Skeletal muscle cell (primary cell): ENCODE data around the gene LRRC4.

ENCODE experiments used
- DNase-seq: peaks from one replicate; pipeline ENCODE4 v3.0.0-alpha.2; 2010; ENCODE audit warnings: low read depth
- H3K4me3 ChIP-seq: 2 replicates; pipeline ENCODE4 v1.5.1; 2011; ENCODE audit warnings: low read depth, mild to moderate bottlenecking, control low read depth, low read length, moderate library complexity

The LRRC4 gene

DNA sequence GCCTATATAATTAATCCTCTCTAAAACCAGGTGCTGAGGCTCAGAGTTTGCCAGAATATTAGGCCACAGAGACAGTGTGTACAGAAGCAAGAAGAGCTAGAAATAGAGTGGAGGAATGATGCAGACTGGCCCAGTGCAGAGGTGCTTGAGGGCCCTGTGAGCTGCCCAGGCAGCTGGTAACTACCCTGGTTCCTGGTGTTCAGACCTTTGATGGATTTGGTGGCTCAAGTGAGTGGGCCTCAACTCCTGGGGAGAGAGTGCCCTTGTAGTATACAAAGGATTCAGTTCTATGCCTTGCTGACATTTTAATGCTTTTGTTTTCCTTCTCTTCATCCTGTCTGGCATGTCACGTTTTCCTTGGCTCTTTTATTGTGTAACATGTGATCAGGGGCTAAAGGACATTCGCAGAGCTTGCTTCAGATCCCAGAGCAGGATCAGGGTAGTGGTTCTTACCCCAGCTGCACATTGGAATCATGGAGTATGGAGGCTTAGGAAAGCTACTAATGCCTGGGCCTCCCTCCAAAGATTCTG lies 20.0 kb downstream of the LRRC4 start:
- DNase-seq: no peak

DNA sequence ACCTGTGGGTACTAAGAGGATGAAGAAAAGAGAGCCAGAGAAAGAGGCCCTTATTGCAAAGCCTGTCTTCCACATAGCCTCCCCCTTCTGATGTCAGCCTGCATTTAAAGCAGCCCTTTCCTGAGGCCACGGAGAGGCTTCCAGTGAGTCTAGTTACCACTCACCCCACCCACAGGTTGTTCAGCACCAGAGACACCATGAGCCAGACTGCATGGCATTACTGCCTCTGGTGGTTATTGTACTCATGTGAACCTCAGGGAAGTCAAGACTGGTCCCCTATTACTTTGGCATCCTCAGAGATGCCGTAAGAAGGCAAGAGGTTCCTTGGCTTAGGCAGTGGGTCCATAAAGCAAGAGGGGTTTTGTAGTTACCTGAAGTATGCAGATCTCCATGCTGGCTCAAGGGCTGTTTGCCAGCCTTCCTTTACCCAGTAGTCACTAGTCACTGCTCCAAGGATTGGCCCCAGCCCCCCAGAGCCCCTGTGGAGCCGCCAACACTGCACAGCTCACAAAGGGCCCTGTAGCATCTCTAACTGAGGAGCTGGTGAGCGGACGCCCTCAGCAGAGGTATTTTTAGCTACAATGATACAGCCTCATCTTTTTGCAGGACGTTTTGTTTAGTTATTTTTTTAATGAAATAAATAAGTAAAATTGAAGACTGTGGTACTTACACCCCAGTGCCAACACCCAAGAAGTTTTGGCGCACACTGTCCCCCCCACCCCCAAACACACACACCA lies 20.7 kb downstream of the LRRC4 start:
- no peak for DNase-seq
- H3K4me3 ChIP-seq: no peak overlapping the region

More for the DNA sequence above, 20.0 kb downstream of the LRRC4 start:
- H3K4me3 ChIP-seq: no peak overlapping the region

DNA sequence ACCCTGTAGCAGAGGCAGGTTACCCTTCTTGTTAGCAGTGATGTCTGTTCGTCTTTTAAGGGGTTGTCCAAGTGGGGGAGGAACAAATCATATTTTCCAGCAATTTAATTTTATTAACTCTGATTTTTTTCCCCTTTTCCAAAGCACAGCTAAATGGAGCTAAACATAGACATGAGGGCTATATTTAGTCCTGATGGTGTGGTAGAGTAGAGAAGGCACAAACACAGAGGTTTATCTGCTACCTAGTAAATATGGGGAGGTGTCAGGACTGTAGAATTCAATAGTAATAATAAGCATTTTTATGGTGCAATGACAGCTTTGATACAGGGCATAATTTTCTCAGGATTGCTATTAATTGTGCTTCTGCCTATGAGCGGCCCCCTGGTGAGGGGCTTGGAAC lies 22.5 kb downstream of the LRRC4 start:
- no peak for DNase-seq
- H3K4me3 ChIP-seq: no peak overlapping the region

DNA sequence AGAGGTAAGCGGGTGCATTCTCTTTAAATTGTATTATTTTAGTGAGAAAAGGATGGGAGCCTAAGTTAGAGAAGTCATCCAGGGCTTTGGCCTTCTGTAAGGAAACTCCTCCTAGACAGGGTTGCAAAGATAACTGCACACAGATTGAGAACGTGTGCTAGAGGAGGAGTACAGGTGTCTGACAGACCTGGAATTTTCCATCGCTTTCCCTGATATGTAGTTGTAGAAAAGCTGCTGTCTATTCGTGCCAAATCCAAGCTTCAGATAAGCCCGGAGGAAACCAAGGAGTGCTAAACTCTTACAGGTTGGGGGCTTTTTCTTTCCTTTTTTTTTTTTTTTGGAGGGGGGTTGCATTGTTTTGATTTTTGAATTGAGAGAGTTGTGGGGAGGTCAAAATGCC lies 23.1 kb downstream of the LRRC4 start:
- no peak overlapping the region for H3K4me3 ChIP-seq
- no peak for DNase-seq

DNA sequence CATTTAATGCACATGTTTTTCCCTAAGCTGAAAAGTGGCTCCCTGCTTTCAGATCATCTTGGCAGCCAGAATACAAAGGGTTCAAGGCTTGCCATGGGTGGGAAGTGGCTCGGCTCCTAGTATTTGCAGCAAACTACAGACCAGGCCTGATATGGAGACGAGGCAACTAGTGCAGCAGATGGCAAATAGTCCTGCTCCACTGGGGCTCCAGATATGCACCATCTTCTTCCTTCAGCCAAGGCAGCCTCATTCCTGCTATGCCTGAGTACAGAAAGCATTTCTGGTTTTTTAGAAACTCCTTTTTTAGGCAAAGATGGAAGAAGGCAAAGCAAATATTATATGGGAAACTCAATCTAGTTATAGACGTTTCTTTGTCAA lies 23.9 kb downstream of the LRRC4 start:
- H3K4me3 ChIP-seq: no peak overlapping the region

DNA sequence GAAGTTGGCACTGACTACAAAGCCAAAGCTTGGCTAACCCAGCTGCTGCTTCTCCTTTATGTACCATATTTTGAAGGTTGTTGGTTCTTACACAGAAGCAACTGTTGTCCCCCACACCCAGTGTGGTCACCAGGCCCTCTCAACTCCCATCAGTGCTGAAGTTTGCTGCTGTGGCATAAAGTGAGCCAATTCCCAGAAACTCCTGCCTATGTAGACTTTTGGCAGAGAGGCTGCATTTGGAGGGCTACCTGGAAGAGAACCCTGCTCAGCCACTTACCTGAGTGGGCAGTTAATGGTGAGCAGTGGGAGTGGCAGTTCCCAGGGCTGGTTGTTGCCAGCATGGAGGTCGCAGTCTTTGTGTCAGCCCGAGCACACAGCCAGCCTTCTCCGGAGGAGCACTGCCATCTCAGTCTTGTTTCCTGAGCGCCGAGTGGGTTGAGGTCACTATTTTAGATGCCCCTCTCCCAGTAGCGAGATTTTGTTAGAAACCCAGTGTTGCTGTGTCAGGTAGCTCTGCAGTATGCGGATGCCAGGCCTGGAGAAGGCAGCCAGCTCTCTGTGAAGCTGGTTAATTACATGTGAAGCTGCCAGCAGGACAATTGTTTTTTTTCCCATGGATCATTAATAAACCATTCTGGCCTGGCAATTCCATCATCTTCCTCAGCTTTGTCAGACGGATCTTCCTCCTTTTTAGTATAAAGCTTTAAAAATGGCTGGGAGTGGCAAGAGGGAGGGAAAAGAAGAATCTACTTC lies 24.5 kb downstream of the LRRC4 start:
- DNase-seq: no peak
- no peak overlapping the region for H3K4me3 ChIP-seq

More for the DNA sequence above, 23.9 kb downstream of the LRRC4 start:
- no peak for DNase-seq

DNA sequence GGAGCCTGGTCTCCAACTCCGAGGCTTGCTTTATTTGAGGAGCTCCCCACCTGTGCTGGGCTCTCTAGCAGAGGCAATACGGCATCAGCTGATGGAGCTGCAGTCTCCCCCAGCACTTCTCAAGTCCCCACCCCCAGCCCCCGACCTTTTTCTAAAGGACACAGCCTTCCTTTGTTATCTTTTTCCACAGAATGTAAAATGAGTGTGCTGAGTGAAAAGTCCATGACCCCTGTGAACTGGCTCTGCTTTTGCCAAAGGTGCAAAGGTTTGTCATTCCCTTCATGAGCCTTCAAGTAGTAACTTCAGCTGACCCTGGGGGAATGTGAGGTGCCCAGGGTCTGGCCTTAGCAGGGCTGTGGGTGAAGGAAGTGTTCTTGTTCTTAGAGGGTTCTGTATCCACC lies 25.5 kb downstream of the LRRC4 start:
- H3K4me3 ChIP-seq: no peak overlapping the region
- DNase-seq: no peak

DNA sequence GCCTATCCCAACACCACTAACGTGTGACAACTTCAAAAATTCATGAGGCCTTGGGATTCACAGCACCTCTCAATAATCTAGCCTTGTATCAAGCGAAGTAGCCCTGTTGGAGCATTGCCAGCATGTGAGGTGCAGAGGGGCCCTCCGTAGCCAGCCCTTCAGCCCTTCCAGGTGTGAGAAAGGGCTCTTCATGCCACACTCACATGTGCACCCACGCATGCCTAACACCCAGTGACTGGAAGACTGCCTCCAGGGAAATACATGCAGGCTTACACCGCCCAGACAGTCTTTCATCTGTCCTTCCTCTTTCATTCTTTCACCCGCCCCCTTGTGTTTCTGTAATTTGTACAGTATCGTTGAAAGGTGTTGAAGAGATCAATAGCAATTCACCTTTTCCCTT lies 26.1 kb downstream of the LRRC4 start:
- H3K4me3 ChIP-seq: no peak overlapping the region
- no peak for DNase-seq

DNA sequence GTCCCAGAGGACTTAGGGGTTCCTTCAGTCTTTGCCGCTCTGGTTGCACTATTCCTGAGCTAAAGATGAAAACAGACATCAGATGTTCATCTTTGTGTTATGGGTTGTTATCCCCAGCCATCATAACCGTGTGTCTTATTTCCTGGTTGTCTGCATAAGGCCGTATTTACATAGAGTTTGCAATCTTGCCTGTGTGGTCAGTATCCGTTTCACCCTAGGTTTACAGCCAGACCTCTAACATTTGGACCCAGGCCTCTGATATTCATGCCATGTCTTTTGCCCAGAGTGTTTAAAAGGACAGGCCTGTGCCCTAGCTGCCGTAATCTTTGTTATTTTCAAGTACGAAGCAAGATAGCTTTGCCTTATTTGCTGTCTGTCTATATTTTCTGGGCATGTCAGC lies 26.6 kb downstream of the LRRC4 start:
- DNase-seq: no peak
- H3K4me3 ChIP-seq: no peak overlapping the region

DNA sequence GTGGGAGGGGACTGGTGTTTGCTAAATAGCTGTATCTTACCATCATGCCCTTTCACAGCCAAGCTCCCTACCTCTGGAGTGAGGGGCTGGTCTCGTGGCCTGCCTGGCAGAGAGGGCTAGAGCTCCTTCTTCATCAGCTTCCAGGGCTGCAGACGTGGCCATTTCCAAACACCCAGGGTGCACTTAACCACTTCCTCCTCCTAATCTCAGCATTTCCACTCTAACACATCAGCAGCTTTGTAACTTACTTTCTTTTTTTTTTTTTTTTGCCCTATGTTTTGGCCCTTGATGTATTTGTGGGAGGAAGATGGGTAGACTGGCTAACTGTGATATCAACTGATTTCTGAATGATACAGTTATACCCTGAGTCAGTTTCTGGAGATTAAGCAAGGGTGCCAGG lies 27.4 kb downstream of the LRRC4 start:
- H3K4me3 ChIP-seq: no peak overlapping the region
- DNase-seq: no peak

DNA sequence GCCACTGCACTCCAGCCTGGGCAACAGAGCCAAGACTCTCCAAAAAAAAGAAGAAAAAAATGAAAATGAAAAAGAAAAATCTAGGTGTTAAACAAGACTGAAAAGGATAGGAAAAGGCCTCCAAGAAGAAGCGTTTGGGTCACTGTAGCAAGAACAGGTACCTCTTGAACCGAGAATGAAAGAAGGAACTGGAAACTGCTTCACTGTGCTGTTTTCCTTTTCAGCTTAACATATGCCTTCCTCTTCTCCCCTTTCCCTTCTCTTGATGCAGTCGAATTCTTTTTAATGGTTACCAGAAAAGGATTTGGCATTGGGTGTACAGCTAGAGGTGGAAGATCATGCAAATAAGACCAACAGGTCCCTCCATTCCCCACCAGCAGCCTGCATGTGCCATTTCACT lies 28.1 kb downstream of the LRRC4 start:
- no peak overlapping the region for H3K4me3 ChIP-seq
- no peak for DNase-seq

DNA sequence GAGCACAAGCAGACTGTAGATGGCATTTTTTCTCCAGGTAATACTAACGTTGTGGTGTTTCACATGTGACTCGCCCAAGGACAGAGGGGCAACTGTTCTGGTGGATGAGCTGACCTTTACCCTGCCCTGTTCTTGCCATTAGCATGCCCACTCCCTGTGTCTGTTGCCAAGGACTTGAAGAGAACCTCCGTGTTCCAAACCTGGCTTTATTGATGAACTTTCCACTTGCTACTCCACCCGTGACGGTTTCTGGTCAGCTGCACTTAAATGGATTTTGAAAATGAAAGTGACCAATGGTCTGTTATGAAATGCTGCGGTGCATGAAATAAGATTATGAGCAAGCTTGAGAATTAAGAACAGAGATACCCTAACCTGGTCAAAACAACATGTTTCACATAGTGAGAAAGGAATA lies 30.4 kb downstream of the LRRC4 start:
- DNase-seq: no peak
- H3K4me3 ChIP-seq: no peak overlapping the region

DNA sequence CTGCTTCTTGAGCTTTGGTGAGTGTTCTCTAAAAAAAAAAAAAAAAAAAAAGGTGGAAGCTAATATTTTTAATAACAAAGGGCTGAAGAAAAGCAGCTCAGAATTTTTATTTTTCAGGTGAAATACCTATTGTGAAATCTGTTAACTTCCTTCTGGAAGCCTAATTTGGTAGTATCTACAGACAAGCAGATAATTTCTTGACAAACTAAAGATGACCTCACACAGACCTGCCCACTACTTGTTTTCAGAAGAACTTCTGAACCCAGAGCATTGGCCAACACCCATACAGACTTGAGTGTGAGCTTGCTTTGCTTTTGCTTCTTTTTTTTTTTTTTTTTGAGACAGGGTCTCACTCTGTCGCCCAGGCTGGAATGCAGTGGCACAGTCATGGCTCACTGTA lies 31.2 kb downstream of the LRRC4 start:
- no peak overlapping the region for H3K4me3 ChIP-seq
- no peak for DNase-seq

DNA sequence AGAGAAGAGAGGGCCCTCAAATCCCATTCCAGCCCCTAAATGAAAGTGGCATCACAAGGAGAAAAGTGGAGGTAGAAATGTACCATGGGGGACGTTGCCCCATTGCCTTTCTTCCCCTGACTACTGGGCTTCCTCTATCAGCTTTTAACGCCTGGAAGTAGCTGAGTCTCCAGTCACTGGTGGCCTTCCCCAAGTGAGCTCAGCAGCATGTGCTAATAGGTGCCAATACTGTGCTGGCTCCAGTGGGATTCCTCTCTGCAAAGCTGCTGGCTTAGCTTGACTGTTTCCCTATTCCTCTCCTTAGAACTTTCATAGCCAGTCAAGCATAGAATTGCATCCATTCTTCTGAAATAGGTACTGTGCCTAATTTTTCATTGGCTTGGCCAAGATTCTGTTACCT lies 32.6 kb downstream of the LRRC4 start:
- H3K4me3 ChIP-seq: no peak overlapping the region
- DNase-seq: no peak

DNA sequence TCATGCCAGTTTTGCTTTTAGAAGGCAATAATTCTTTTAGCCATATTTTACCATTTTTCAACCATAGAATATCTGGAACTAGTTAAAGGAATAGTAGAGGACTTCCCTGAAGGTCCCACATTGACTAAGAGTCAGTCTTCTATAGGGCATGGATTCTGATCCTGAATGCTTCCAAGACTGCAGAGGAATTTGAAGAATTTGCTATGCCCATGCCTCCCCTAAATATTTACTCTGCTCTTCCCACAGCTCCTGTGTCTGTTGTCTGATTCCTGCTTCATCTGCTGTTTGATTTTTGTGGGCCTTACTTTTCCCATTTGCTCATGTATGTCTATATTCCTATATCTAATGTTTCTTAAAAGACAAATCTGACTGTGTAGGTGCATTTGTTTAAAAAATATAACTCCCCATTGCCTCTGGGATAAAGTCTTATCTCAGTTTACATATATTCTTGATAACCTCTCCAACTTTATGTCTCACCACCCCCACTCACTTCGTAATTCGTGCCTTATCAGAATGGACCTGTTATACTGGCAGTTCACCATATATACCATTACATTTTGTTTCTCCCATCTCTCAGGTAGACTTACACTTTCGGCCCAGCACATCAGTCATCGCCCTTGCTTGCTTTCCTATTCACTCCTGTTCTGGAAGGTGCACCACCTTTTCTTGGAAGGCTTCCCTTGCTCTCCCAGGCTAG lies 33.9 kb downstream of the LRRC4 start:
- no peak overlapping the region for H3K4me3 ChIP-seq
- no peak for DNase-seq

DNA sequence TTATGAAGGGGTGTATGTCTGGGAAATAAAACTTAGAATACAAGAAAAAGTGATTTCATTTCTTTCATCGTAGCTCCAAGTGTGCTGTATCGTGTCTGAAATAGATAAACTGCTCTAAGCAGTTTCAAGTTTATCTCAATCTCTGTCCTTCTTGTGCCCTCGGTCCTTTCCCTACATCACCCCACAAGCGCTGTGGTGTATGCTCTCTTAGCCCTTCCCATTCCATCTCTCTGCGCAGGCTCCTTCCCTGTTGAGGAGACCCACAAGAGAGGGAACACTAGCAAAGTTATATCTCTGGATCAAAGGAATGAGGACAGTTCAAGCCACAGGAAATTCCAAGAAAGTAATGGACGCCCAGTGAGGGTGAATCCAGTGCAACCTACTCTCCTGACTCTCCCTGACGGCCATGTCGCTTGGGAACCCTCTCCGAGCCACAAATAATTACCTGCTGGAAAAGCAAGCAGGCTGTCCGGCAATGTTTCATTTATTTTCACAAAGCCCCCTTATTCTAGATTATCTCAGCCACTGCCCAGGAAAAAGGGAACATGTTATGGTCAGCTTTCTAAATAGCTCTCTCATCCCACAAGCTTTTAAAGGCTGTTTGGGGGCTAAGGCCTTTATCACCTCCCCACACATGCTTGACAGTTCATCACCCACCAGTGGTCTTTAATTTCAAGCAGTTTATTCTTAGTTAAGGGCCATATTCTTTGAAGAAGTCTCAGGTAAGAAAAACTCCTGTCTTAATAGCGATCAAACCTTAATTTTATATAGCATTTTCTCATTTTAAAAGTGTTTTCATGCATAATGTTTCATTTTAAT lies 34.8 kb downstream of the LRRC4 start:
- no peak overlapping the region for H3K4me3 ChIP-seq
- no peak for DNase-seq

DNA sequence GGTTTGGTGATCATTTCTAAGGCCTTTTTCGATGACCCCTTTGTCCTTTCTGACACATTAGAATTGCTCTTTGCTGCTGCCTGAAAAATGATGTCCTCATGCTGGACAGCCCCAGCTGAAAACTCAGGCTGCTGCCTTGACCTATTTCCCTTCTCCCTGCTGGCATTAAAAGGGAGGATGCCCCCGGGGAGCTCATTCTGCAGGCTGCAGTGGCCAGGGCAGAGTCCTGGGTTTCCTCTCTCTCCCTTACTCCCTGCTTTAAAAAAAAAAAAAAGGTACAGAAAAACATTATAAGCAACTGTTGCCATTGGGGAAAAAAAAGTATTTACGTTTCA lies 35.4 kb downstream of the LRRC4 start:
- no peak for DNase-seq
- H3K4me3 ChIP-seq: no peak overlapping the region

DNA sequence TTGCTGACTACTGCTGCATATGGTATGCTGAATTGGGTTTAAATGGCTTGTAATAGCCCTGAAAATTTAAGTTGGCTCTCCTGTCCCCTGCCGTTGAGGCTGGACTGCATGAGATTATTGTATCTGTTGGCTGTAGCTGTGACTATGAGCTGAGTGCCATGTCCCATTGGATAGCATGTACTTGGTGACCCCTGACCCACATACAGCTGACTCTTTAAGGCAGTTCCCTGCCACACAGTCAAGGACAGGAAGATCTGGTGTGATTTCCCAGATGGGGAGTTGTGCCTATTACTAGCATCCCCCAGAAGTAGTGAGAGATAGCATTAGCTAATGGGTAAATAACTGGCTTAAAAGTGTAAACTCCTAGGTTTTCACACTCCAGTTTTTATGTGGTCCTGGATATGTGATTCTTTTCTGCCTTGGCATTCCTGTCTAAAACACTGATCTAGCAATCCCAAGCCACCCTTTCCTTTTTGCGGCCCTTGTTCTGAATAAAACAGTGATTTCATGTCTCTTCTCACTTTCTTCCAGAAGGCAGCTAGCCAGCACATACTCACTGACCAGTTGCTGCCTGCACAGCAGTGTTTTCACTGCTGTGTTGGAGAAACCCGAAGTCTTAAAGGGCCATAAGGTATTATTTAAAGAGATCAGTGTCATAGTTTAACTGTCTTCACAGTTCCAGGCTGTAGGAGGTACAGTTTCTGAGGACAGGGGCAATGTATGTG lies 35.9 kb downstream of the LRRC4 start:
- no peak overlapping the region for H3K4me3 ChIP-seq
- peak; percentile 14 for DNase-seq

DNA sequence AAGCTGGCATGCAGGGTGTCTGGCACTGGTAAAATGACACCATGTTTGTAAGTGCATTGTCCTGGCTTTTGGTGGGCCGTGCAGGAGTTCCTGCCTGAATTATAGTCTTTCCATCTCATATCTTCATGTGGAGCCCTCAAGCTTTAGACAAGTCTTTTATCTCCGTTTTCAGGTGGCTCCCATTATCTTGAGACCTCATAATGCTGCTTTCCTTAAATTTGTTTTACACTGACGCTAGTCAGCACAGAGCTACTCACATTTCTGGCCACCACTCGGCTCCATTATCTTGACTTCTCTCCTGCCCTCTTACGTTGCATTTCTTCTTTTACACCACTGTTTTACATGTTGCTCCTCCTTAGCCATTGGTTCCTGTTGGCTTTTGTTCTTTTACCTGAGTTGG lies 37.2 kb downstream of the LRRC4 start:
- H3K4me3 ChIP-seq: no peak overlapping the region
- DNase-seq: no peak
